GM19452 (cell line): ENCODE measurements around the gene MGST2.

Experiments used
- ATAC-seq: cut with Tn5 transposase; IDR thresholded peaks from one replicate; pipeline ENCODE4 v1.9.1; 2021; ENCODE audit not compliant: unreplicated experiment

Gene MGST2

DNA sequence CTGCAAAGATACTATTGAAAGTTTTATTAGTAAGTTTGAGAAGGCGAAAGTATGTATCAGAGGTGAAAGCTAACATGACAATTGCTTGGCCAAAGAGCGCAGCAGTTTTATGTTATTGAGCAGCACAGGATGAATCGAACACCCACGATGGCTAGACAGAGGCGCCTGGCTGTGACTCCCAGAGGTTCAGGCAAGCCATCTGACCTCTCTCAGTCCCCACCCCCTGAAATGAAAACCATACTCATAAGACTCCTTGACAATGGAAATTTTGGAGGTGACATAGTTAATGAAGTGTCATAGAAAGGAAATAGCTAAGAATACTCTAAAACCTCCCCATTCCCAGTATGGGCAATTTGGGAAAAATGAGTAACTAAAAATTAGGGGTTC, 70.6 kb downstream of the MGST2 start:
- no peak for ATAC-seq

- no peak for ATAC-seq
Measured at GRCh38 chr4:139736661-139737060, 71.0 kb downstream of the MGST2 start.

- no peak for ATAC-seq
Measured at GRCh38 chr4:139738846-139739613, 73.4 kb downstream of the MGST2 start.

DNA sequence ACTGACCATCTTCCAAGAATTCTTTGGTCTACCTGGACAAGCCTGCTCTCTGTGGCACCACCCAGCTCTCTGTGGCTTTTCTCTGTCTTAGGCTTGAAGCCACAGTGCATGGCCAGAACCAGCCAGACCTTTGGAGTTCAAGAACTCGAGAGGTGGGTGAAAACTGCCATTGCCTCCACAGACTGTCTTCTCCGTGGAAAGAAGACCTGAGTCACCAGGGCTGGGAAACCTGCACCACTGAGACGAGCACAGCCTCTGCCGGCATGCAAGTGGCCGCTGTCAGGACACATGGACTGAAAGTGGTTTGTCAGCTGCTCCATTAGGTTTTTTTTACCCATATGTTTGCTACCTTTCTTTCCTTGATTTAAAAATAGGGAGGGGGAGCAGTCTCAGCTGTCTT, 74.5 kb downstream of the MGST2 start:
- ATAC-seq: no peak

- ATAC-seq: no peak
Measured at GRCh38 chr4:139740531-139741041, 75.0 kb downstream of the MGST2 start.

GRCh38 chr4:139743027-139743426, 77.4 kb downstream of the MGST2 start:
- ATAC-seq: no peak

- no peak for ATAC-seq
Measured at GRCh38 chr4:139744232-139744631, 78.6 kb downstream of the MGST2 start.

DNA sequence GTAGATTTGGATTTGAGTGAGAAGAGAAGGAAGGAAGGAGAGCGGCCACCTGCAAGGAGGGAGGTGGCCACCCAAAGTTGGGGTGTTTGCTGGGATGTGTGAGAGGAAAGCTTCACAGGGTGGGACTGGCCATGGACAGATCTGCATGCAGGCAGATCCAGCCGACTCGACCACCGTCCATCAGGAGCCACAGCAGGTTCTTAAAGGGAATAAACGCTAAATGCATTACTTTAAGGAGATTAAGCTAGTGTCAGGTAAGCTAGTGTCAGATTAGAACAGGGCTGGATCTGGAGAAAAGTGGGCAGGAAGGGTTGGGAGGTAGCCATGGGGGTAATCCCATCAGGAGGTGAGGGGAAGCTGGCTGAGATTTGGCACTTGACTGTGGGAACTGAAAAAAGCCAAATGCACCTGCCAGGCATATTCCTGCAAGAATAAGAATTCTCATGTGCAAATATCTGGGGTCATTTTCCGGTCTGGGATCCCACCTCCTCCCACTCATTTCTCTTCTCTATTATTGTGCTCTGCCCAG, 79.6 kb downstream of the MGST2 start:
- no peak for ATAC-seq

GRCh38 chr4:139746431-139747171, 81.0 kb downstream of the MGST2 start:
- ATAC-seq: no peak

DNA sequence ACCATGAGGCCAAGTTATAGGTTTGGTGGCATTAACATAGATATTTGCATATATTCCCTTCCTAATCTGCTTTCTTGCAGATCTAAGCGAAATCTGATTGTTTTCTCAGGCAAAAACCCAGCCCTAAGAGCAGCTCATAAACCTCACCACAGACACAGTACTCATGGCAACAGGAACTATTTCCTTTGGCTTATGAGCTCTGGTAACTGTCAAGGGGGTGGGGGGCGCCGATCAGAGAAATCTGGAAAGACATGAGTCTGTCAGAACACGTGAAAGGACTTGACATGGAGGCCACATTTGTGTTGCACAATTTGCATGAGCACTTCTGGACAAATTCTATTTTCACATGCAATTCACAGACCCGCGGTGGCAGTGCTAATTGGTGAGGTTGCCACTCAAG, 83.7 kb downstream of the MGST2 start:
- ATAC-seq: no peak

GRCh38 chr4:139749835-139750498, 84.3 kb downstream of the MGST2 start:
- no peak for ATAC-seq

- no peak for ATAC-seq
Measured at GRCh38 chr4:139753686-139754085, 88.1 kb downstream of the MGST2 start.
